Middle frontal gyrus (tissue), 1 donor: Measurements from ENCODE around the gene TMEM126A.

Source experiments
- DNase-seq: peaks from one replicate; pipeline ENCODE4 v3.0.0-alpha.2; 2015; ENCODE audit warnings: low spot score; ENCODE audit errors: extremely low spot score

Gene TMEM126A

DNA sequence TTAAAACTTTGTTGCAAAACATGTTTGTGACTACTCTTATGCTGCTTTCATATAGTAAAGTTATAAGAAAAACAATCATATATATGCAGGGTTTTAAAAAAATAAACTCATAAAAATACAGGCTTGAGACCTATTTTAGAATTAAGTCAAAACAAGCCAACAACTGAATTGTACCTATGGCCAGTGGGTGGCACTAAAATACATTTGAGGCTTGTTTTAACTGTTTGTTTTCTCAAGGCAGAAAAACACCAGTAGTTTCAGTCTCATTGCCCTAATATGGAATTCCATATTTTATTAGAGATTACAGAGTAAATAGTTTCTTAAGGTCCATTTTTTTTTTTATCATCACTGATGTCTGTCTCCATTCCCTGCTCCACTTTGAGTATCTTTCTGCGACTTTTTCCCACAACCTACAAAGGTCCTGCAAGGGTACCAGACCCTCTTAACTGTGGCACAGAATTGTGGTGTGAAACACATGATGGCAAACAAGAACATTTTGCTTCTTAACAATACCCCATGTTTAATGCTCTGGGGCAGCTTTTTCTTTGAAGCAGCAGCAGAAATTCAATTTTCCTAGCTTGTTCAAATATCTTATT is 46.7 kb downstream of the TMEM126A start:
- DNase-seq, result no peak

DNA sequence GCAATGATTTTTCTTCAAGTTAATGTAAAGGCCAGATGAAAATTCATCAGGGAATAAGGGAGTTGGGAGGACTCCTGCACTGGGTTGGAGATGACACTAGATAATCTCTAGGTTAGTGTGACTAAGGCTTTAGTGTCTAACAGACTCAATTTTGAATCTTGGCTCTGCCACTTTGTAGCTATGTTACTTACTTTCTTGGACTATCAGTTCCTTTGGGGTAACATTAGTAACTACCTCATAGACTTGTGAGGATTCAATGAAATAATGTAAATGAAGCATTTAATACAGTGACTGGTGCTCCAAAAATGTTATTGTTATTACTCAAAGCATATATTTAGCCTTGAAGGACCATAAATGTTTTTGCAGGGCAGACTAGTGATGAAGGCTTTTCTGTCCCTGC is 47.8 kb downstream of the TMEM126A start:
- no peak for DNase-seq

DNA sequence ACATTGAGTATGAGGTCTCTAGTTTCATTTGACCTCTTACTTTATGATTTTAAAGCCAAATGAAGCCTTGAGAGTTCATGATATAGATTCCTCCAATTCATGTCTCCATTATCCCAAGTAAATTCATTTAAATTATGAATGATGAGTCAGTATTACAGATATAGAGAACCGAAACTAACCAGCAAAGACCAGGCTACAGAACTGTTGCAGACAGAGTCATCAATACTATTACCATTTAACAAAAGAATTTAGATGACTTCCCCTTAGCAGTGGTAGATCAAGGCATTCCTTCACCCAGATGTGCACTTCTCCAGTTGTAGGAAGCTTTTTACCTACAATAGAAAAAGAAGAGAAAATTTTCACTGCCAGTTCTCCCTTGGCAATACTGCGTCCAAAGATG is 50.0 kb downstream of the TMEM126A start:
- no peak for DNase-seq

DNA sequence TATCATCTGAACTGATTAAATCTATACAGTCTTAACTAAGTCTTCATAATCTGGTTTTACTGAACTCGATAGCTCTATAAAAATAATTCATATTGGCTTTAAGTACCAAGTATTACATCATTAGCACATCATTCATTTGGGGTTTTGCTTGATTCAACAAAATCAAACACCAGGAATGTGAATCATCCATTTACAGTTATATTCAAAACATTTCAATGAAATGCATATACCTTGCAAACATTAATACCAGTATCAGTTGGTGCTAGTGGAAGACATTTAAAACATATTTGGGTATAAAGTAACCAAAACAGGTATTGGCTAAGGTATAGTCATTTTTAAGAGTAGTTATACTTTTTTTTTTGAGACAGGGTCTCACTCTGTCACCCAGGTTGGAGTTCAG is 50.4 kb downstream of the TMEM126A start:
- DNase-seq, result no peak

DNA sequence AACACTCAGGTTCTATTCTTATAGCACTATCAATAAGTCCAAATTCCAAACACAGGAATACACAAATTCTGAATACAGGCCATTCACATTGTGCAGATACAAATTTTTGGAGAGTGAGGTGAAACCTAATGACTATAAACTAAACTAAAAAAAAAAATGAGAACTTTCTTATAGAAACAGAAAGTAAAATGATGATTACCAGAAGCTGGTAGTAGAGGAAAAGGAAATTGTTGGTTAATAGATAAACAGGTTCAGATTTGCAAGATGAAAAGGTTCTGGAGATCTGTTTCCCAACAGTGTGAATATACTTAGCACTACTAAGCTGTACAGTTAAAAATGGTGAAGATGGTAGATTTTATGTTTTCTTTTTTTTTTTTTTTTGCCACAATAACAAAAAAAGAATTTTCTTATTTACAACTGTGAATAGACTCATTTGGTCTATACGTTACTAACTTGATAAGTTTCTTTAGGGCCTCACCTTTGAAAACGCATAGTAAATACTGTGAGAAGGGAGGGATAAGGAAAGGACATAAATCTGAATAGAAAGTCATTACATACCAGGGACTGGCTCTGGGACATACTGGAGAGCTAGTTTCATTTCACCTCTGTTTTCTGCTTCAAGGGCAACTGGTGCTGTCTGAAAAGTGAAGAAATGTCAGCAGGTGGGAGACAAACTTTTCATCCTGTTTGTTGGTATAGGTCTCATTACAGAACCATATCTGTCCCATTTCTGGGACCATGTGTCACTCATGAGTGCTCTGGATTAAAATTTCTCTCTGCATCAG is 52.4 kb downstream of the TMEM126A start:
- DNase-seq, result no peak

DNA sequence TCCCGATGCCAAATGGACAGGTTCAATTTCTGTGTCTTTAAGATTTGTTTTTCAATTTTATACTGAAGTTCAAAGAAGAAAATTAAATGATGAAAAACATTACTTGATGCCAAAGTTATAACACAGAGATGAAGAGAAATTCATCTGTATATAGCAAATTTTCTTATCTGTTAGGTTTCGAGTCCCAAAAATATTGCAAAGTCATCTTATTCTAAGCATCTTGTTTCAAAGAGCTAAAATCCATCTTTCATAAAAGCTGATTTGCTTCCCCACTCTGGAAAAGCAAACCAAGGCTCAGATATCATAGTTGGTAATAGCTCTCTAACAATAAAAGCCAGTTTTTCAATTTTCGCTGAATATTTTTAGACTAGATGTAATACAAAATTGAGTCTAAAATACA is 57.2 kb downstream of the TMEM126A start:
- no peak for DNase-seq

DNA sequence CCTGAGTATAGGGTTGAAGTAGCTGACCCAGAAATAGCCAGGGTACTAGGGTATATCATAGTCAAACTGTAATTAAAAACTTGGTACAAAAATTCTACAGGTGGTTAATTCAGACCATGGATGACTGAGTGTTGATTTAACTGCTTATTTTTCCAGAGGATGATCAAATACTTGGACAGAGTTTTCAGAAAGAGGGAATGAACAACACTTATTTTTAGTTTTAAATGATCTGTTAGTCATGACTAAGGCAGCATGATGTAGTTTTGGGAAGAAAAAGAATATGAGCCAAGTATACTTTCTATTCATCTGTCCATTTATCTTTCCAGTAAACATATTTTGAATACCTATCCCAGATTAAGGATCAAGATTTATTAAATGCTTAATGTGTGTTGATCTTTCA is 58.0 kb downstream of the TMEM126A start:
- no peak for DNase-seq
